Ovary (tissue), 9 donors: Measurements from ENCODE around the gene BATF3. TPM values are rescaled to one million over a fixed set of nuclear protein-coding genes. Genes with fewer than 3 reads are reported as not detected.

Experiments used
- DNase-seq, 5 donors: peaks; one replicate each; pipeline ENCODE4 v3.0.0-alpha.2; 2019 to 2020
- H3K27ac ChIP-seq, 2 donors: fragments of 200-600 bp; one replicate each; pipeline versions ENCODE4 v1.5.1 to v1.8.0; 2019 to 2022
- H3K27me3 ChIP-seq: fragments of 200-600 bp; one replicate; pipeline ENCODE4 v1.8.0; 2022
- H3K36me3 ChIP-seq: fragments of 200-600 bp; sonication (generic); one replicate; pipeline ENCODE4 v1.5.1; 2019
- H3K4me1 ChIP-seq: one replicate; pipeline ENCODE4 v1.8.1; 2013; ENCODE audit warnings: mild to moderate bottlenecking, moderate library complexity; ENCODE audit not compliant: insufficient read depth
- H3K4me3 ChIP-seq: fragments of 200-600 bp; sonication (generic); one replicate; pipeline ENCODE4 v1.5.1; 2017
- H3K9me3 ChIP-seq, 2 donors: fragments of 200-600 bp in 1 of 2; sonication (generic) in 1 of 2; one replicate each; pipeline versions ENCODE4 v1.5.1 to v1.8.1; 2013 to 2019; ENCODE audit warnings: mild to moderate bottlenecking in 1 of 2, moderate library complexity in 1 of 2
- EP300 ChIP-seq: sonication (generic); formaldehyde crosslinking; IDR thresholded peaks from one replicate; pipeline ENCODE4 v1.6.1; 2017; ENCODE audit warnings: antibody characterized with exemption
- POLR2A ChIP-seq: fragments of 450-650 bp; IDR thresholded peaks from one replicate; pipeline ENCODE4 v1.6.1; 2017; ENCODE audit warnings: antibody characterized with exemption, mild to moderate bottlenecking, moderate library complexity
- WGBS, 3 donors: extraction: QIAGEN DNeasy Blood & Tissue Kit in 1 of 3; methylation state at CpG; one replicate each; pipeline versions ENCODE4 v1.1.5 to v1.1.7; 2013 to 2017; 5-methylcytosine and 5-hydroxymethylcytosine counted together
- intact Hi-C, 4 donors: fragments of 100-400 bp; cut with DNase I; formaldehyde crosslinking; loops; one replicate each; pipeline versions ENCODE4 v1.11.0 to v1.15.1; 2022 to 2023
- polyA plus RNA-seq, 2 donors: library from polyadenylated mRNA; stranded (reverse); fragments of 200-250 nt in 1 of 2; fragments of 350-450 nt in 1 of 2; fragmentation: Illumina TruSeq in 1 of 2; extraction: RNeasy Lipid Tissue Mini Kit (QIAGEN cat#74804) in 1 of 2; gene quantifications; one replicate each; pipeline ENCODE4 v1.2.3, GENCODE V29; 2013 to 2014
- total RNA-seq, 7 donors: library from RNA; depleted of rRNA in 2 of 7; stranded (reverse); fragments of >200 nt in 2 of 7; fragmentation: NEBNext Ultra II Directional in 3 of 7; extraction: Animal tissue kit (Norgen Biotek cat#: 25700) in 3 of 7; gene quantifications; one replicate each; pipeline versions ENCODE4 v1.1.0 to v1.2.4, GENCODE V29; 2016 to 2023
- TF ChIP-seq, protein P1 (sequence below), 3 donors: fragments of 450-650 bp in 2 of 3; fragments of 200-600 bp in 1 of 3; IDR thresholded peaks; one replicate each; pipeline versions ENCODE4 v1.5.1 to v1.8.0; 2016 to 2022; ENCODE audit warnings: antibody characterized with exemption in 3 of 3, mild to moderate bottlenecking in 1 of 3
- donor health status: DM: no; HTN: no; CAD: no; lungs with moderate emphysema.
- donor health status: DM: no; HTN: no; CAD: no.
- donor health status: Bipolar disorder and iron deficiency.
- donor health status: DM: yes; HTN: yes; CAD: no.
- donor health status: DM: no; HTN: no; CAD: no.
- donor health status: DM: yes; HTN: yes; CAD: no.

The BATF3 gene
- total and polyA plus RNA-seq, 9 donors: 0.71 to 4.2 (median 1.1) TPM

DNA sequence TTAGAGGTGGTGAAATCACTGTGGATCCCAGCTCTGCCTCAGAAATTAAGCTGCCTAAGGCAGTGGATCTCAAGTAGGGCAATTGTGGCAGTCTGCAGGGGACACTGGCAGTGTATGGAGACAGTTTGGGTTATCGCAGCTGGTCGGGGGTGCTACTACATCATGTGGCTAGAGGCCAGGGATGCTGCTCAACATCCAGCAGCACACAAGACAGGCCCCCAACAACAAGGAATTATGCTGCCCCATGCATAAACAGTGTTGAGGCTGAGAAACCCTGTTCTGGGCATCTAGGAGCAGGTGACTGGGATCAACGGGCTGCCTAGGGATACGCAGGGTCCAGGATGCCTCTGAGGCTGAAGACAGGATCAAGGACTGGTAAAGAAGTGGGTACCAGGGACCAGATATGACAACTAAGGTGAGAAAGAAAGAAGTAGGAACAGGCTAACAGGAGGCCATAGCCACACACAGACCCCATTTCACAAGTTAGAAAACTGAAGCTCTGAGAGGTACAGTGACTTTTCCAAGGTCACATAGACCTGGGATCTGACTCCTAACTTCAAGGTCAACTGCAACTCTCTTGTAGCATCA lies 8.7 kb downstream of the BATF3 start:
- H3K27ac ChIP-seq: no peak overlapping the region
- H3K36me3 ChIP-seq: no peaks in the 10 kb centered on the region
- no peaks in the 10 kb centered on the region for H3K4me1 ChIP-seq
- WGBS, 3 donors: 79 to 83% (median 80%) methylated on average over 4 of the region's 4 CpGs
- DNase-seq: no peak
- no peak for TF ChIP-seq EP300
- TF ChIP-seq, protein P1, sequence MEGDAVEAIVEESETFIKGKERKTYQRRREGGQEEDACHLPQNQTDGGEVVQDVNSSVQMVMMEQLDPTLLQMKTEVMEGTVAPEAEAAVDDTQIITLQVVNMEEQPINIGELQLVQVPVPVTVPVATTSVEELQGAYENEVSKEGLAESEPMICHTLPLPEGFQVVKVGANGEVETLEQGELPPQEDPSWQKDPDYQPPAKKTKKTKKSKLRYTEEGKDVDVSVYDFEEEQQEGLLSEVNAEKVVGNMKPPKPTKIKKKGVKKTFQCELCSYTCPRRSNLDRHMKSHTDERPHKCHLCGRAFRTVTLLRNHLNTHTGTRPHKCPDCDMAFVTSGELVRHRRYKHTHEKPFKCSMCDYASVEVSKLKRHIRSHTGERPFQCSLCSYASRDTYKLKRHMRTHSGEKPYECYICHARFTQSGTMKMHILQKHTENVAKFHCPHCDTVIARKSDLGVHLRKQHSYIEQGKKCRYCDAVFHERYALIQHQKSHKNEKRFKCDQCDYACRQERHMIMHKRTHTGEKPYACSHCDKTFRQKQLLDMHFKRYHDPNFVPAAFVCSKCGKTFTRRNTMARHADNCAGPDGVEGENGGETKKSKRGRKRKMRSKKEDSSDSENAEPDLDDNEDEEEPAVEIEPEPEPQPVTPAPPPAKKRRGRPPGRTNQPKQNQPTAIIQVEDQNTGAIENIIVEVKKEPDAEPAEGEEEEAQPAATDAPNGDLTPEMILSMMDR (IDR thresholded peaks at IDR 0.05): no peak
- no peak for TF ChIP-seq POLR2A
- no peaks in the 10 kb centered on the region for H3K27me3 ChIP-seq
- intact Hi-C loops: no loop called here
- H3K4me3 ChIP-seq: no peak overlapping the region
- no peaks in the 10 kb centered on the region for H3K9me3 ChIP-seq

DNA sequence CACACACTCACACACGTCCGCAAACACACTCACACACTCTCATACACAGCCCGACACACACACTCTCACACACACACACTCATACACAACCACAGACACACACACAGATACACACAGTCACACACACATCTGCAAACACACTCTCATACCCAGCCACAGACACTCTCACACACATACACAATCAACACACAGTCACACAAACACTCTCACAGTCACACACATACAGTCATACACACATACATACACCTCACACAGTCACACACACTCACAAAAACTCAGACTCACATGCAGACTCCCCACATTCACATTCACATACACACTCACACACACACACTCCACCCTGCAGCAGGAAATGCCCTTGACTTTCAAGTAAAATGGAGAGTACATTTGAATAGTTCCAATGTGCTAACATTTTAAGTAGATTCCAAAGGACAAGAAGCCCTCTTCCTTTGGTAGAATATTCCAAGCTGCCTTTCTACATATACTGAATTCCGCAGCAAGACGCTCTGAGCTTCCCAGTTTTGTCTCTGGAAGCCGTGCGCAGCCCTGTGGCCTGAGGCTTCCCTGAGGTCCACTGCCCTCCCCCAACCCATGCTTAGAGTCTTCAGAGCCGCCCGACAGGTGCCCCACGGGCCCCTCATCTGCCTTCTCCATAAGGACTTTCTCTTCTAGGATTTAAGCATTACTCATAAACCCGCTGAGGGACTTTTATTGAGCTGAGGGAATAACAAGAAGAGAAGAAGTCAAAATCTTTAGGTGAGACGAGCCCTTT lies 9.7 kb downstream of the BATF3 start:
- H3K9me3 ChIP-seq: no peaks in the 10 kb centered on the region
- no peaks in the 10 kb centered on the region for H3K36me3 ChIP-seq
- 70 to 82% (median 77%) methylated on average over 12 of the region's 12 CpGs for WGBS, 3 donors
- intact Hi-C loops: no loop called here
- H3K4me1 ChIP-seq: no peaks in the 10 kb centered on the region
- H3K27me3 ChIP-seq: no peaks in the 10 kb centered on the region
- H3K27ac ChIP-seq: no peak overlapping the region
- DNase-seq: no peak
- TF ChIP-seq EP300 (no peak), POLR2A (no peak)
- TF ChIP-seq, protein P1 (IDR thresholded peaks at IDR 0.05): no peak
- no peak overlapping the region for H3K4me3 ChIP-seq

DNA sequence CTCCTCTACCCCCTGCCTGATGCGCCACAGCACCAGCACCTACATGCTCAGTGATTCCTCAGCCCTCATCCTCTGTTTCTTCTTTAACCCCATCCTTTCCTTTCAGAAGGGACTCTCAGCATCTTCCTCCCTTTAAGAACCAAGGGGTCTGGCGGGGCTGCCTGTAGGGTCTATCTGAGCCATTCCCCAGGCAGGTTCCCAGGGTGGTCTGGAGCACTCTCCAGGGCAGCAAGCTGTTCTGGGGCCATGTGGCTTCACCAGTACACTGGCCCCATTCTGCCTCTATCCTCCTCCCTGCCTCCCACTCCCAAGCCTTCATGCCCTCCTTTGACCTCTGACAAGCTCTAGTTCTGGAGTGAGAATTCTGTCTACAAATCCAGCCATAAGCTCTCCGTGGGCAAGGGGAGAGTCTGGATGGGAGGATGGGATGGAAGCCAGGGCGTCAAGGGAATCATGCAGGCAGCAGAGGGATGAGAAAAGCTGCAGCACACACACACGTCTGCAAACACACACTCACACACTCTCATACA lies 10.4 kb downstream of the BATF3 start:
- no peaks in the 10 kb centered on the region for H3K4me1 ChIP-seq
- WGBS, 3 donors: 54 to 70% (median 65%) methylated on average over 5 of the region's 5 CpGs
- no peak for DNase-seq
- no peaks in the 10 kb centered on the region for H3K9me3 ChIP-seq
- intact Hi-C loops: no loop called here
- H3K36me3 ChIP-seq: no peaks in the 10 kb centered on the region
- no peaks in the 10 kb centered on the region for H3K27me3 ChIP-seq
- H3K27ac ChIP-seq: no peak overlapping the region
- no peak overlapping the region for H3K4me3 ChIP-seq
- TF ChIP-seq POLR2A (no peak), EP300 (no peak)
- TF ChIP-seq, protein P1 (IDR thresholded peaks at IDR 0.05): no peak

DNA sequence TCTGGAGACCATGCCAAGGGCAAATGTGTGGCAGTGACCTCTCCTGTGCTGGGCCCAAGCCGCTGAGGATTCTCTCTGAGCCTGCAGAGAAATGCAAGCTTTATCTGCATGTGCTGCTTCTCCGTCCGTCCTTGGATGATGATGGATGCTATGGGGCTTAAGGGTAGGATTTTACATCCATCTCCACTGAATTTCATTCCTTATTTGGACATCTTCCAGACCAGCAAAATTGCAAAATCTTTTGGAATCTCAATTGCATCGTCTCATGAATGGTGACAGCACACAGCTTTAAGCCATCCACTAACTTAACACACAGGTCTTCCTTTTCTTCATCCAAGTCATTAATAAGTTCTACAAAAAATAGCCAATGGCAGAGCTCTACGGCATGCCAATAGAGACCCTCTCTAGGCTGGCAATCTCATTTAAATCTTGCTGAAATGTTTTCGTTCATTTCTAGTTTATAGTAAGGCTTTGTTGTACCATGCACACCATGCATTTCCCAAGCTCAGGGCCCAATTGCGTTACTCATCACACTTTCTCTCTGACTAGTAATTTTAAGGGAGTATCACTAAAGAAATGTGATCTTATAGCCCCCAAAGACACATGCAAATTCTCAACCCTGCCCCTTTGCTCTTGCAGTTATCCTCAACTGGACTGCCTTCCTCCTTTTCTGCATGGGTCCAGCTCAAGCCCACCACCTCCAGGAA lies 11.1 kb downstream of the BATF3 start:
- intact Hi-C loops: no loop called here
- Histone ChIP-seq H3K4me3 (no peak overlapping the region), H3K27ac (no peak overlapping the region), H3K4me1 (no peaks in the 10 kb centered on the region), H3K36me3 (no peaks in the 10 kb centered on the region), H3K9me3 (no peaks in the 10 kb centered on the region), H3K27me3 (no peaks in the 10 kb centered on the region)
- 69 to 73% (median 70%) methylated on average over 7 of the region's 7 CpGs for WGBS, 3 donors
- no peak for DNase-seq
- TF ChIP-seq EP300: no peak
- TF ChIP-seq, protein P1 (IDR thresholded peaks at IDR 0.05): no peak
- TF ChIP-seq POLR2A: no peak
